HepG2 (cell line): ENCODE data around the gene BEST2.

Experiments used
- CTCF ChIP-seq: sonication (generic); formaldehyde crosslinking; IDR thresholded peaks from 2 replicates; pipeline ENCODE4 v1.5.0; 2020; ENCODE audit warnings: mild to moderate bottlenecking, missing genetic modification reagents, moderate library complexity
- JUND ChIP-seq: sonication (generic); formaldehyde crosslinking; IDR thresholded peaks from 2 replicates; pipeline ENCODE4 v1.8.0; 2022; ENCODE audit warnings: mild to moderate bottlenecking, missing genetic modification reagents
- SNRNP70 ChIP-seq: fragments of 200-400 bp; formaldehyde crosslinking; IDR thresholded peaks from 2 replicates; pipeline ENCODE4 v1.6.1; 2017; ENCODE audit warnings: mild to moderate bottlenecking, low read depth, low read length, moderate library complexity
- SRF ChIP-seq: IDR thresholded peaks from 2 replicates; pipeline ENCODE4 v1.6.1; 2011; ENCODE audit warnings: mild to moderate bottlenecking, low read depth, low read length, moderate library complexity
- ZNF24 ChIP-seq: fragments of 450-650 bp; IDR thresholded peaks from 2 replicates; pipeline ENCODE4 v1.6.1; 2017; ENCODE audit warnings: antibody characterized with exemption, mild to moderate bottlenecking

GRCh38 chr19:12783849-12784393 lies 32.3 kb downstream of the BEST2 start:
- TF ChIP-seq ZNF24, result no peak
- TF ChIP-seq SRF, result no peak
- TF ChIP-seq CTCF (CRISPR knock-in tag), result no peak
- no peak for TF ChIP-seq JUND (CRISPR knock-in tag)
- no peak for TF ChIP-seq SNRNP70
